Lung (tissue), 12 donors: ENCODE measurements around the gene COL8A1. TPM values are rescaled to one million over a fixed set of nuclear protein-coding genes. Genes with fewer than 3 reads are reported as not detected.

Experiments used
- ATAC-seq: fragments of 200-7000 bp; cut with Tn5 transposase; one replicate; pipeline ENCODE4 v1.9.1; 2020; ENCODE audit warnings: moderate number of reproducible peaks; ENCODE audit not compliant: insufficient read depth, low FRiP score
- DNase-seq, 3 donors: peaks; one replicate each; pipeline ENCODE4 v3.0.0-alpha.2; 2013 to 2017
- H3K27ac ChIP-seq, 2 donors: one replicate each; pipeline ENCODE4 v1.5.1; 2013; ENCODE audit warnings: mild to moderate bottlenecking in 2 of 2, moderate library complexity in 2 of 2, control low read depth in 1 of 2, inconsistent platforms in 1 of 2, low read depth in 1 of 2, low read length in 1 of 2
- H3K27me3 ChIP-seq, 3 donors: one replicate each; pipeline ENCODE4 v1.5.1; 2013; ENCODE audit warnings: low read length in 2 of 3; ENCODE audit not compliant: control insufficient read depth in 3 of 3, insufficient read depth in 3 of 3
- H3K36me3 ChIP-seq, 4 donors: one replicate each; pipeline ENCODE4 v1.5.1; 2013; ENCODE audit warnings: low read length in 4 of 4, mild to moderate bottlenecking in 1 of 4, moderate library complexity in 1 of 4; ENCODE audit not compliant: control insufficient read depth in 4 of 4, insufficient read depth in 4 of 4
- H3K4me1 ChIP-seq, 5 donors: one replicate each; pipeline ENCODE4 v1.5.1; 2013; ENCODE audit warnings: low read length in 5 of 5, mild to moderate bottlenecking in 2 of 5, moderate library complexity in 1 of 5; ENCODE audit not compliant: control insufficient read depth in 5 of 5, insufficient read depth in 5 of 5
- H3K4me3 ChIP-seq: one replicate; pipeline ENCODE4 v1.5.1; 2013; ENCODE audit warnings: mild to moderate bottlenecking, control low read depth, moderate library complexity
- H3K9ac ChIP-seq, 2 donors: one replicate each; pipeline ENCODE4 v1.5.1; 2013; ENCODE audit warnings: low read length in 2 of 2, control low read depth in 1 of 2; ENCODE audit not compliant: insufficient read depth in 1 of 2
- H3K9me3 ChIP-seq, 4 donors: one replicate each; pipeline ENCODE4 v1.5.1; 2013; ENCODE audit warnings: low read length in 3 of 4, mild to moderate bottlenecking in 1 of 4, moderate library complexity in 1 of 4; ENCODE audit not compliant: control insufficient read depth in 4 of 4, insufficient read depth in 3 of 4
- WGBS, 2 donors: extraction: QIAGEN DNeasy Blood & Tissue Kit; methylation state at CpG; one replicate each; pipeline ENCODE4 v1.1.7; 2013; 5-methylcytosine and 5-hydroxymethylcytosine counted together
- polyA plus RNA-seq, 2 donors: library from polyadenylated mRNA; stranded (reverse); fragments of 200-250 nt; gene quantifications; one replicate each; pipeline ENCODE4 v1.2.1, GENCODE V29; 2013
- total RNA-seq, 2 donors: library from RNA; depleted of rRNA in 1 of 2; stranded (reverse); fragments of >200 nt in 1 of 2; gene quantifications; one replicate each; pipeline ENCODE4 v1.2.1, GENCODE V29; 2014 to 2021
- TF ChIP-seq, protein P1 (sequence below): IDR thresholded peaks from 2 replicates; pipeline ENCODE4 v1.5.1; 2012; ENCODE audit warnings: mild to moderate bottlenecking; ENCODE audit errors: control extremely low read depth, extremely low read depth
- donor health status: control.
- donor health status: control.
- donor health status: Bipolar disorder and iron deficiency.
- donor health status: healthy.
- donor health status: DM: yes; HTN: yes; CAD: no.

Gene COL8A1
- total and polyA plus RNA-seq, 4 donors: 19.5 to 84.6 (median 57.1) TPM

DNA sequence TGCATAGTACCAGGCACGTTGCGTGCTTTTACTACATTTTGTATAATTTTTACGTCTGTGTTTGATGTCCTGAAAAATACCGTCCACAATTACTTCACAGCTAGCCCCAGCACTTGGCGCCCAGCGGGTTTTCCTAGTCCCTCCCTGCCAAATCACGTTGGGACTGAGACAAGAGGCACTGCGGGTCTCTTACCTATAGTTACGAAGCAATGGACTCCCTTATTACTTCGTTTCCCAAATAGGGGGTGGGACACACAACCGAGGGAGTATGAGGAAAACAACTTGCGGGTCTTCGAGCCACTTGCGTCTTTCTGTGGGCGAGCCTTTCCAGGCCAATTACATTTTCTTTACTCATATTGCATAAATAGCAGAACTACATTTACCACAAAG is 178.6 kb downstream of the COL8A1 start:
- Histone ChIP-seq H3K27me3 (no peaks in the 10 kb centered on the region), H3K9me3 (no peaks in the 10 kb centered on the region), H3K4me3 (peak overlapping the region; percentile 85), H3K36me3 (no peaks in the 10 kb centered on the region), H3K9ac (peak overlapping the region in 1 of 2 donors; percentile 89), H3K27ac (peak overlapping the region; percentile 84 to 98), H3K4me1 (peaks cover 0 to 17% (median 7%) of the 10 kb centered on the region in 5 donors)
- no peak for ATAC-seq
- 3% methylated on average over 15 of the region's 15 CpGs for WGBS, 2 donors
- TF ChIP-seq, protein P1, sequence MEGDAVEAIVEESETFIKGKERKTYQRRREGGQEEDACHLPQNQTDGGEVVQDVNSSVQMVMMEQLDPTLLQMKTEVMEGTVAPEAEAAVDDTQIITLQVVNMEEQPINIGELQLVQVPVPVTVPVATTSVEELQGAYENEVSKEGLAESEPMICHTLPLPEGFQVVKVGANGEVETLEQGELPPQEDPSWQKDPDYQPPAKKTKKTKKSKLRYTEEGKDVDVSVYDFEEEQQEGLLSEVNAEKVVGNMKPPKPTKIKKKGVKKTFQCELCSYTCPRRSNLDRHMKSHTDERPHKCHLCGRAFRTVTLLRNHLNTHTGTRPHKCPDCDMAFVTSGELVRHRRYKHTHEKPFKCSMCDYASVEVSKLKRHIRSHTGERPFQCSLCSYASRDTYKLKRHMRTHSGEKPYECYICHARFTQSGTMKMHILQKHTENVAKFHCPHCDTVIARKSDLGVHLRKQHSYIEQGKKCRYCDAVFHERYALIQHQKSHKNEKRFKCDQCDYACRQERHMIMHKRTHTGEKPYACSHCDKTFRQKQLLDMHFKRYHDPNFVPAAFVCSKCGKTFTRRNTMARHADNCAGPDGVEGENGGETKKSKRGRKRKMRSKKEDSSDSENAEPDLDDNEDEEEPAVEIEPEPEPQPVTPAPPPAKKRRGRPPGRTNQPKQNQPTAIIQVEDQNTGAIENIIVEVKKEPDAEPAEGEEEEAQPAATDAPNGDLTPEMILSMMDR: no peak
- DNase-seq: peak in 2 of 3 donors; percentile 43 to 47

DNA sequence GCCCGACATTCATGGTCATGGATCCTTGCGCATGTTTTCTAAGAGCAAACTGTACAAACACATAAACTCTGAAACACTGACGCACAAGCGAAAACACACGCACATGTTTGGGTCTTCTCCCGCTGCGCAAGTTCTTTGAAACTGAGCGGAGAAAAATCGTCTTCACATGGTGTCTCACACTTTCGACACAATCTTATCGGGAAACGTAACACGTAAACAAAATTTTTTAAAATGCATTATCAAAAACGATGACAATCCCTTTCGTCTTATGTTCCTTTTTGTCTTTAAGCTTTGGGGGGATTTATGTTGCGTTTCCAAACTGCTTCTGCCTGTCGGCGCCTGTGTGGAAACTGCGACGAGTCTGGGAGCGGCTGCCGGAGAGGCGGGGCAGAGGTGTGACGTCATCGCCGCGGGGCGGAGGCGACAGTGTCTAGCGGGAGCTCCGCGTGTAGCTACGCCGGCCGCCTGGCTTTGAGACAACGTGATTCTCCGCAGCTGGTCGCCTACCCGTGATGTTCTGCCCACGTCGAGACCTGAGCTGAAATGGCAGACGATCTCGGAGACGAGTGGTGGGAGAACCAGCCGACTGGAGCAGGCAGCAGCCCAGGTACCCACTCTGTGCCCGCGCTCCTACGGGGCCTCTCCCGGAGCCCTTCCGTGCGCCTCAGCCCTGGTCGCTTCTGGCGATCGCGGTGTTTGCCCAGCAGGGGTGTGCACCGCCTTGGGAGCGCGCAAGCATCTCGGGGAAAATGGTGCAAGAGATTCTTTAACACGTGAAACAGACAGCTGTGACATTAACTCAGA is 179.2 kb downstream of the COL8A1 start, which contains the start of gene CMSS1:
TSS of gene CMSS1 (plus strand) at position 426 of the 804 bp plus-strand sequence.
- no peaks in the 10 kb centered on the region for H3K27me3 ChIP-seq
- peak within 1 kb of the TSS; percentile 84 to 89 for H3K9ac ChIP-seq
- WGBS, 2 donors: 0% methylated on average over 60 of the region's 60 CpGs

DNA sequence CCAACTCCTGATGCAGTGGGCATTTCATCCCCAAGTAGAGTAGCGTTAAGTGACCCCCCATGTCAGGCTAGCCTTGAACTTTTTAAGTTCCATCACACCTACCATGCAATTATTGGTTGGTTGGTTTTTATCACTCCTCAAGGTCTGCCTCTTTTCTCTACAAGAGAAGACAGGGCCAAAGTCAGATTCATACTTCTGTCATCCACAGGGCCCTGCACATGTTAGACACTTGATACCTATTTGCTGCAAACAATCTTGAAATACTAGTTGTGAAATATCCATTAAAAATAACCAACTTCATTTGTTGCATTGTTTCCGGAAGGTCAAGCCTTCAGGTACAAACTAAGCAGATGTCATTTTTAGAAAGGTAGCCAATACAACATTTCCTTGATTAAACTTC is 180.4 kb downstream of the COL8A1 start:
- Histone ChIP-seq H3K27me3 (no peaks in the 10 kb centered on the region), H3K9me3 (no peaks in the 10 kb centered on the region), H3K9ac (peak overlapping the region in 1 of 2 donors; percentile 89), H3K36me3 (no peaks in the 10 kb centered on the region), H3K27ac (no peak overlapping the region), H3K4me3 (no peak overlapping the region), H3K4me1 (peaks cover 0 to 17% (median 7%) of the 10 kb centered on the region in 5 donors)
- no peak for DNase-seq
- 92 to 96% methylated on average over 2 of the region's 2 CpGs for WGBS, 2 donors
- ATAC-seq: no peak
- TF ChIP-seq, protein P1: no peak

More for the DNA sequence above, 179.2 kb downstream of the COL8A1 start, which contains the start of gene CMSS1:
- no peaks in the 10 kb centered on the region for H3K9me3 ChIP-seq
- peaks cover 0 to 17% (median 7%) of the 10 kb centered on the region in 5 donors for H3K4me1 ChIP-seq
- peak within 1 kb of the TSS; percentile 84 to 98 for H3K27ac ChIP-seq
- ATAC-seq (peak; percentile 95), DNase-seq (peak; percentile 96 to 97 (median 96))
- TF ChIP-seq, protein P1: no peak
- H3K4me3 ChIP-seq: peak within 1 kb of the TSS; percentile 85
- H3K36me3 ChIP-seq: no peaks in the 10 kb centered on the region
